ENCODE results near the gene OPN1SW.

The OPN1SW gene

GRCh38 chr7:128744366-128744905, 31.2 kb downstream of the OPN1SW start:
- DNase-seq (ENCODE audit: low read depth) = no peak
- TF ChIP-seq CTCF (IDR thresholded peaks at IDR 0.05; ENCODE audit: control insufficient read depth, insufficient read depth, low read depth, low read length, missing control alignments) = no peak
- H3K4me3 ChIP-seq (ENCODE audit: control insufficient read depth, low read depth, low read length) = no peak overlapping the region

GRCh38 chr7:128743112-128743772, 32.4 kb downstream of the OPN1SW start:
- no peak for TF ChIP-seq CTCF (IDR thresholded peaks at IDR 0.05; ENCODE audit: control insufficient read depth, insufficient read depth, low read depth, low read length, missing control alignments)
- H3K4me3 ChIP-seq (ENCODE audit: control insufficient read depth, low read depth, low read length) = no peak overlapping the region
- DNase-seq (ENCODE audit: low read depth) = no peak

- DNase-seq (ENCODE audit: low read depth) = peak; percentile 56
- peak overlapping the region; percentile 94; the same call in 1 of the 2 replicates for H3K4me3 ChIP-seq (ENCODE audit: control insufficient read depth, low read depth, low read length)
- no peak for TF ChIP-seq CTCF (IDR thresholded peaks at IDR 0.05; ENCODE audit: control insufficient read depth, insufficient read depth, low read depth, low read length, missing control alignments)
These were observed 33.4 kb downstream of the OPN1SW start for GRCh38 chr7:128742206-128742605.

- H3K4me3 ChIP-seq (ENCODE audit: control insufficient read depth, low read depth, low read length) = peak overlapping the region; percentile 94
- DNase-seq (ENCODE audit: low read depth) = no peak
- TF ChIP-seq CTCF (IDR thresholded peaks at IDR 0.05; ENCODE audit: control insufficient read depth, insufficient read depth, low read depth, low read length, missing control alignments) = no peak
These were observed 34.1 kb downstream of the OPN1SW start for GRCh38 chr7:128741491-128741890.

- no peak for TF ChIP-seq CTCF (IDR thresholded peaks at IDR 0.05; ENCODE audit: control insufficient read depth, insufficient read depth, low read depth, low read length, missing control alignments)
- no peak for DNase-seq (ENCODE audit: low read depth)
- peak overlapping the region; percentile 94 for H3K4me3 ChIP-seq (ENCODE audit: control insufficient read depth, low read depth, low read length)
These were observed 34.6 kb downstream of the OPN1SW start for GRCh38 chr7:128740996-128741395.

- DNase-seq (ENCODE audit: low read depth) = no peak
- H3K4me3 ChIP-seq (ENCODE audit: control insufficient read depth, low read depth, low read length) = peak overlapping the region; percentile 94
- no peak for TF ChIP-seq CTCF (IDR thresholded peaks at IDR 0.05; ENCODE audit: control insufficient read depth, insufficient read depth, low read depth, low read length, missing control alignments)
These were observed 35.5 kb downstream of the OPN1SW start for GRCh38 chr7:128739990-128740682.
